ENCODE measurements around the gene DPP10. TPM values are rescaled to one million over a fixed set of nuclear protein-coding genes. Genes with fewer than 3 reads are reported as not detected.

Gene DPP10
- total RNA-seq, 2 experiments from 2014 or later = not detected

DNA sequence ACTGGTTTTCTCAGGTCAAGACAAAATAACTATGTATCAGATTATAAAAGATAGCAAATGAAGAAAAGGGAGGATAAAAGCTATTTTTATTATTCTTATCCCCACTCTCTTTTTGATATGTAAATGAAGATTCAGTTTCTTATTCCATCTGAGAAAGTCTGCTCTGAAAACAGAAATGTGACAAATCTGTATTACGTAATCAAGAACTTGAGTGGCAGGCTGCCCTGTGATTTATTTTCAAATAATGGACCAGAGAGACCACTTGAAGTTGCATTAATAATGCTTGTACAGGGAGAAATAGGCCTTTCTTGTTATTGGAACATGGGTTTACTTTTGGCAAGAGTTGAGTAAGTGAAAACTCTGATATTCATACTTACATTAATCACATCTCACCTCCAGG lies 727.4 kb downstream of the DPP10 start:
- Mint-ChIP-seq H3K9me3 (no peaks in the 10 kb centered on the region), H3K4me3 (no peak overlapping the region), H3K27me3 (no peaks in the 10 kb centered on the region), H3K36me3 (ENCODE audit: low read depth) (no peaks in the 10 kb centered on the region), H3K4me1 (ENCODE audit: low read depth) (no peaks in the 10 kb centered on the region), H3K27ac (no peak overlapping the region)
- ChIA-PET POLR2A (no interaction called here), CTCF (no interaction called here)
- ATAC-seq (no peak), DNase-seq (no peak)
- TF ChIP-seq, protein P1, sequence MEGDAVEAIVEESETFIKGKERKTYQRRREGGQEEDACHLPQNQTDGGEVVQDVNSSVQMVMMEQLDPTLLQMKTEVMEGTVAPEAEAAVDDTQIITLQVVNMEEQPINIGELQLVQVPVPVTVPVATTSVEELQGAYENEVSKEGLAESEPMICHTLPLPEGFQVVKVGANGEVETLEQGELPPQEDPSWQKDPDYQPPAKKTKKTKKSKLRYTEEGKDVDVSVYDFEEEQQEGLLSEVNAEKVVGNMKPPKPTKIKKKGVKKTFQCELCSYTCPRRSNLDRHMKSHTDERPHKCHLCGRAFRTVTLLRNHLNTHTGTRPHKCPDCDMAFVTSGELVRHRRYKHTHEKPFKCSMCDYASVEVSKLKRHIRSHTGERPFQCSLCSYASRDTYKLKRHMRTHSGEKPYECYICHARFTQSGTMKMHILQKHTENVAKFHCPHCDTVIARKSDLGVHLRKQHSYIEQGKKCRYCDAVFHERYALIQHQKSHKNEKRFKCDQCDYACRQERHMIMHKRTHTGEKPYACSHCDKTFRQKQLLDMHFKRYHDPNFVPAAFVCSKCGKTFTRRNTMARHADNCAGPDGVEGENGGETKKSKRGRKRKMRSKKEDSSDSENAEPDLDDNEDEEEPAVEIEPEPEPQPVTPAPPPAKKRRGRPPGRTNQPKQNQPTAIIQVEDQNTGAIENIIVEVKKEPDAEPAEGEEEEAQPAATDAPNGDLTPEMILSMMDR (IDR thresholded peaks at IDR 0.05) = no peak
- intact Hi-C loops (cut with micrococcal nuclease) = no loop called here

DNA sequence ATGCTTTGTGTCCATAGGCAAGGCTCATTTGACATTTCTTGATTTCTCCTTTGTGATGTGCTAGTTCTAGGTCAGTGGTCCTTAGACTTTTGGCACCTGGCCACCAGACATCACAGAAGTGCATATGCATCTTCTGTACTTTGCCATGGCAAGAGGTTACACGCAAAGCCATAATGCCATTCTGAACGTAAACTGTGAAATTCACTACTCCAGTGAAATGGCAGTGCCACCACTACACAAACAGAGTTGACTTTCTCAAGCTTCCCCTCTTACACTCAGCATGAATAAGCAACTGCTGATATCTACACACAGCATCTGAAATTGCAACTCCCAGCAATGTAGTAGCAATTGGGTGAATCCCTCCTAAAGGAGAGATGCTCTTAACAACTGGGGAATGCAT lies 729.3 kb downstream of the DPP10 start:
- ATAC-seq = no peak
- Mint-ChIP-seq H3K36me3 (ENCODE audit: low read depth) (no peaks in the 10 kb centered on the region), H3K4me3 (no peak overlapping the region), H3K9me3 (no peaks in the 10 kb centered on the region), H3K4me1 (ENCODE audit: low read depth) (no peaks in the 10 kb centered on the region), H3K27ac (no peak overlapping the region), H3K27me3 (no peaks in the 10 kb centered on the region)
- intact Hi-C loops (cut with micrococcal nuclease) = no loop called here
- TF ChIP-seq, protein P1 (IDR thresholded peaks at IDR 0.05) = no peak
- POLR2A ChIA-PET = no interaction called here
- no peak for DNase-seq
- CTCF ChIA-PET = no interaction called here

DNA sequence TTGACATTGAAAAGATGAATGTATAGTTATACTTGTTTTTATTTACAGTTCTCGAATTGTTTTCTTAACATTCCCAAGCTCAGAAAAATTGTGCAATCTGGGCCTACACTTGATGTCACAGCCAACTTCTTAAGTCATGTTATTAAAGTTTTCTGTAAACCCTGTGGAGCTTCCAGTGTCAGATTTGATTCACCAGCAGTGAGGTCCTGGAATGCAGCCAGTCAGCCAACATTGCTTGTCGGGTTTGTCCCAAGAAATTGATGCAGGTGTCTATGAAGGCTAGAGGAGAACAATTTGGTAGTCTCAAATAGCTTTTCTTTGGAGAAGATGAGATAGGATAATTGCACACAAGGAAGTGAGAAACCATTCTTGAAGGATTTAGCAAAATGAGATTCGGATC lies 732.2 kb downstream of the DPP10 start:
- Mint-ChIP-seq H3K36me3 (ENCODE audit: low read depth) (no peaks in the 10 kb centered on the region), H3K4me3 (no peak overlapping the region), H3K27me3 (no peaks in the 10 kb centered on the region), H3K9me3 (no peaks in the 10 kb centered on the region), H3K27ac (no peak overlapping the region), H3K4me1 (ENCODE audit: low read depth) (no peaks in the 10 kb centered on the region)
- ChIA-PET CTCF (no interaction called here), POLR2A (no interaction called here)
- DNase-seq = no peak
- no peak for ATAC-seq
- TF ChIP-seq, protein P1 (IDR thresholded peaks at IDR 0.05) = no peak
- intact Hi-C loops (cut with micrococcal nuclease) = no loop called here

DNA sequence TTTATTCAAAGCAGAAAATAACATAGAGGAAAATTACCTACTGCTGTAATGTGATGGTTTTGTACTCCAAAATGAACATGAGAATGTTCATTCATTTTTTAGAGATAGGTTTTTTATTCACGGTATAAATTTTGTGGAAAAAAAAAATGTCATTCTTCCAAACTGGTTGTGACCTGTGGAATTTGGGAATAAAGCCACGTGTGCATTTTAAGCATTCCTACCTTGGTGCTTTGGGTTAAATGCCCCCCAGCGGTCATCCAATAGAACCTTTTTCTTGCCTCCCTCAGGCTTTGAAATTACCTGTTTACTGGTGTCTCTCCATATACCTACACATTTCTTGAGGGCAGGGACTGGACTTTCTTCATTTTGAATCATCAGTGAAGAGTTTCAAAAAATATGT lies 740.7 kb downstream of the DPP10 start:
- H3K4me1 Mint-ChIP-seq (ENCODE audit: low read depth) = no peaks in the 10 kb centered on the region
- intact Hi-C loops (cut with micrococcal nuclease) = no loop called here
- no peak for ATAC-seq
- no peak overlapping the region for H3K4me3 Mint-ChIP-seq
- no peaks in the 10 kb centered on the region for H3K27me3 Mint-ChIP-seq
- TF ChIP-seq, protein P1 (IDR thresholded peaks at IDR 0.05) = no peak
- CTCF ChIA-PET = no interaction called here
- POLR2A ChIA-PET = no interaction called here
- no peaks in the 10 kb centered on the region for H3K36me3 Mint-ChIP-seq (ENCODE audit: low read depth)
- peaks cover 10% of the 10 kb centered on the region for H3K9me3 Mint-ChIP-seq
- no peak for DNase-seq
- H3K27ac Mint-ChIP-seq = no peak overlapping the region

DNA sequence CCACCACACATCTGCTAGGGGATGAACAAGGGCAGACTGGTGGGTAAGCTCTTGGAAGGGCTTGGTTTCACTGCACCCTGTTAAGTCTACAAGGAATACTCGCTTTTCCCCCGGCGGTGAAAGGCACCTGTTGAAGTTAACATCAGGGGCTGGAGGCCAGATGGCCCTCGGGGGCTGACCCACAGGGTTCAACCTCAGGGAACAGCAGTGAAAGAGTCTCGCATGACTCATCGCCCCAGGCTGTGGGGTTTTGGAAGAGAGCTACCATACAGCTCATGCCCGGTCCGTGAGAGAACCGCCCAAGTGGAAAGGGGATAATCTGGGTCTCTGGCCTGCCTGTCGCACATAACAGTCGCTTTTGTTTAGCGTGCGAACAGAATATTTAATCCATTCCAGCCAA lies 748.0 kb downstream of the DPP10 start:
- H3K36me3 Mint-ChIP-seq (ENCODE audit: low read depth) = no peaks in the 10 kb centered on the region
- no peak for ATAC-seq
- H3K4me1 Mint-ChIP-seq (ENCODE audit: low read depth) = no peaks in the 10 kb centered on the region
- intact Hi-C loops (cut with micrococcal nuclease) = no loop called here
- TF ChIP-seq, protein P1 (IDR thresholded peaks at IDR 0.05) = no peak
- H3K4me3 Mint-ChIP-seq = no peak overlapping the region
- CTCF ChIA-PET = no interaction called here
- H3K27me3 Mint-ChIP-seq = no peaks in the 10 kb centered on the region
- no peak overlapping the region for H3K27ac Mint-ChIP-seq
- POLR2A ChIA-PET = no interaction called here
- peaks cover 17% of the 10 kb centered on the region for H3K9me3 Mint-ChIP-seq
- no peak for DNase-seq

Measured in activated CD8-positive, alpha-beta T cell treated with anti-CD3 and anti-CD28 coated beads for 36 hours (primary cell).